ENCODE measurements around the gene ARHGAP18.

The ARHGAP18 gene

GRCh38 chr6:129691043-129691640, 18.8 kb downstream of the ARHGAP18 start:
- no peak for DNase-seq

DNA sequence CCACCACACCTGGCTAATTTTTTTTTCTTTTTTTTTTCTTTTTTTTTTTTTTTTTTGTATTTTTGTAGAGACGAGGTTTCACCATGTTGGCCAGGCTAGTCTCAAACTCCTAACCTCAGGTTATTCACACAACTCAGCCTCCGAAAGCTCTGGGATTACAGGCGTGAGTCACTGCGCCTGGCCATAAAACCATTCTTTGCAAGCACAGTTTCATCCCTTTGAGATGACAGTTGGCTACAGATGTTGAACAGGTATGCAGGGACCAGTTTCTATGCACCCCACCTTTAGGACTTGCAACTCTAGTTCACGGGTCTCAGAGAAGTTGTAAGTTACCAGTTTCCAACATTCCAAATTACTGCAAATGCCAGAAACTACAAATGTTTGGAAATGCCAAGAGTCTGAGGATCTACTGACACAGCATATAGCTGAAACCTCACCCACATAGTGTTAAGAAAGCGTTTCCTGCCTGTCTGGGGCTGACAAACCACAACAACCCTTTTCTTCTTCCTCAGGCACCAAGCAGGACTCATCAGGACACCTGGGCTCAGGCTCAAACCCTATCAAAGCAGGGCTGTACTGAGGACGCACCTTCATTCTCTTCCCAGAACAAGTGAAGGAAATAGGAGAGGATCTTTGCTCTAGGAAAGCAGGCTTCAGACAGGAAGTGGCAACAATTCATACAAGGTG, 22.9 kb downstream of the ARHGAP18 start:
- DNase-seq, result no peak

DNA sequence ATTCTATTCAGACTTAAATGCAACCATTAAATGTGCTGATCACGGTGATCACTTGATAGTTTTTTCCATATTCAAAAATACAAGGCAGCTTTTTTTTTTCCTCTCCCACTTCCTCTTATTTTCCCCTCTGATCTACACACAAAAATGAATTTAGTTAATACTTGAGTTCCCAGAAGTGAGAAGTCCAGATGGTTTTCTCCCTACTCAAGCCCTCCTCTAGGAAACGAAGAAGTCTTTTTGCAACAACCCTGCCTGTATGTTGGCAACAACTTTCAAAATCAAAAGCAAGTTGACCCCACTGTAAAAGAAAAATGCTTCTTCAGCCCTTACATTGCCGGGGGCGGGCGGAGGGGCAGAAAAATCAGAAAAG, 24.3 kb downstream of the ARHGAP18 start:
- DNase-seq, result no peak

- no peak for DNase-seq
Observed at GRCh38 chr6:129684903-129685661, 24.9 kb downstream of the ARHGAP18 start.

DNA sequence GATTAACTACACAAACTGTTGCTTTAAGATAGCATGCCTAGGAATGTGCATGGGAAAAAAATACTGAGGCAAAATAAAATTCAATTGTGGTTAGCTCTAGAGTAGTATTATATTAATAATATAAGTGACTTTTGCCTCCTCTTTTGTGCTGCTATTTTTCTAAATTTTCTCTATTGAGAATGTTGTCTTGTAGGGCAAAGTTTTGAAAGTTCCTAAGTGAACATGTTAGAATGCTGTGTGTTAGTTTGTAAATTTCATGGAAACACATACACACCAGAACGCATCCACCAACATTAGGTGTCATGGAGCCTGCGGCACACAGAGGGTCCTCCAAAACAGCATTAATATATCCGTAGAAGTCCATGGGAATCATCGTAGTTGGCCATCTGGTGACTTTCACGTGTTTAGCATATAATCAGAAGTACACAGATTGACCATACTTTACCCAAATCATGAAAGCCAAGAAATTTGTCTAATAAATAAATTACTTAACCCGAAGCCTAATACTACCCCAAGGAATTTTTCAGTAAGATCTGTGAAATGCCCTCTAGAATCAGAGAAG, 25.6 kb downstream of the ARHGAP18 start:
- DNase-seq, result no peak

DNA sequence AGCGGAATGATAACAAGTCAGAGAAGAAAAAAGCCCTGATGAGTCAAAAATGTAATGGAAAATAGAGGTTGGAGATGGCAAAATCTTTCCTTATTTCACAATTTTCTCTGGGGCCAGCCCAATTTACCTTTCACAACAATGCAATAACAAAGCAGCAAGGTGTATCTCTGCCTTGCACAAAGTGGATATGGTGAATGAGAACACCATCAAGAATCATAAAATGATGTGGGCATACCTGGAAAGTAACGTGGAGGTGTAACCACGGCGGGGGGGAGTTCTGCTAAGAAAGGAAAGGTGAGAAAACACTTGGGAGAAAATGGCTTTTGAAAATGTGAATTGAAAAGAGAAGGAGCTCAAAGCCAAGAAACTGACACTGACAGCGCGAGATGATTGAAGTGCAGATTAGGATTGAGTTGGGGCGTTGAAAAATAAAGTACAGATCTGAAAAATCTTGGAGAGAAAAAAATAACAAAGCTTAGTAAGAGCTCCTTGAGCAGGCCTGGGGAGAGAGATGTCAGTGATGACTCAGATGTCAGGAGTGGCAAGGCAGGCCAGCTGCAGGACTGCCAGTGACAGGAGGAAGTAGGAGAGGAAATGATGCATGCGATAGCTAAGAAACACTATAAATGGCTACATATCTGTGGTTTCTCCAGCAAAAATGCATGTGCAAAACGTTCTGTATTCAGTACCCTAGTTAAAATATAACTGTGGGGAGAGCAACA, 26.2 kb downstream of the ARHGAP18 start:
- DNase-seq, result peak in 2 of 4 experiments; percentile 18 to 23

DNA sequence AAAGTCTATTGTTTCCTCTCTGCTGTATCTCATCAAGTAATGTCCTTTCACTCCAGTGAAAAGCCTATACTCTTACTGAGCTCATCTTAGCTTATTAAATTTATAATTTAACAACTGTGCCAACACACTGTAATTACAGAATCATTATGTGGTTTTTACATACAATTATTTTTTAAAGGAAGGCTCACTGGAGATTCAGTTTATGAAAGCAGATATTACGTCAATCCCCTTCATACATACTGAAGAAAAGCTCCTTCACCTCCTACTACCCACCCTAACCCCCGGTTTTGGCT, 28.1 kb downstream of the ARHGAP18 start:
- no peak for DNase-seq

DNA sequence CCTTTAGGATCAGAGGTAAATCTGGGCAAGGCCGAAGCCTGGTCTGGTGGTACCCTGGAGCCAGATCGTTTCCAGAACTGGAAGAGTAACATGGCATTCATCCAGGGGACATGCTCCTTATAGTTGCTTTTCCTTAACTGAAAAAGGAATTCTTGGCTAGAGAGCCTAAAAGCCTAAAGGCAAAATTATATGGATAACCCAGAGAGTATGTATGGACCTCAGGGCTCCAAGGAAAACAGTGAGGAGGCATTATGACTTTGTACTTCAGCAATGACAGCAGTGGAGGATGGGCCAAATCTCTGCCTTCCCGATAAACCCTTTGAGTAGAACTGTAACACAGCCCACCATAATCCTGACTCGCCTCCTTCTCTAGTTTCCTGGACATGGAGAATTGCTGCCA, 29.3 kb downstream of the ARHGAP18 start:
- DNase-seq, result no peak

DNA sequence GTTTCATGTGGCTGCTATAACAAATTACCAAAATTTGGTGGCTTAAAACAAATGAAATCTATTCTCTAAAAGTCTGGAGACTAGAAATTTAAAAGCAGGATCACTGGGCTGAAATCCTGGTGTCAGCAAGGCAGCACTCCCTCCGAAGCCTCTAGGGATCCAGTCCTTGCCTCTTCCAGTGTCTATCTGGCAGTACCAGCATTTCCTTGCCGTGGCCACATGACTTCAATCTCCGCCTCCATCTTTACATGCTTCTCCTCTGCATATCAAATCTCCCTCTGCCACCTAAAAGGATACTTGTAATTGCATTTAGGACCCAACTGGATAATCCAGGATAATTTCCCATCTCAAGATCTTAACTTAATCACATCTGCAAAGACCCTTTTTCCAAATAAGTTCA, 30.2 kb downstream of the ARHGAP18 start:
- DNase-seq, result no peak

- DNase-seq, result no peak
Observed at GRCh38 chr6:129679275-129679674, 30.7 kb downstream of the ARHGAP18 start.

DNA sequence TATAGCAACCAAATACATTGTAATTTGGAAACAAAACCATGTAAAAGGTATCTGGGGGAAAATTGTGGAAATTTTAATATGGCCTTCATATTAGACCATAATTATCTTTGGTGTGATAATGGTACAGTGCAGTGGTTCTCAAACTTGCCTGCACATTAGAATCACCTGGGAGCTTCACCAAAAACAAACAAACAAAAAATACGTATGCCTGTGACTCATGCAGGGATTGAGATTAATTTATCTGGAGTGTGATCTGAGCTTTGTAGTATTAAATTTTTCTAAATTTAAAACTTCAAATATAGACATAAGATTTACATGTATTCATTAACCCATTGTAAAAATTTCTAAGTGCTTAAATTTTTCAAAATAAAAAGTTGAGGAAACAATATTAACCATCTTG, 31.5 kb downstream of the ARHGAP18 start:
- no peak for DNase-seq

DNA sequence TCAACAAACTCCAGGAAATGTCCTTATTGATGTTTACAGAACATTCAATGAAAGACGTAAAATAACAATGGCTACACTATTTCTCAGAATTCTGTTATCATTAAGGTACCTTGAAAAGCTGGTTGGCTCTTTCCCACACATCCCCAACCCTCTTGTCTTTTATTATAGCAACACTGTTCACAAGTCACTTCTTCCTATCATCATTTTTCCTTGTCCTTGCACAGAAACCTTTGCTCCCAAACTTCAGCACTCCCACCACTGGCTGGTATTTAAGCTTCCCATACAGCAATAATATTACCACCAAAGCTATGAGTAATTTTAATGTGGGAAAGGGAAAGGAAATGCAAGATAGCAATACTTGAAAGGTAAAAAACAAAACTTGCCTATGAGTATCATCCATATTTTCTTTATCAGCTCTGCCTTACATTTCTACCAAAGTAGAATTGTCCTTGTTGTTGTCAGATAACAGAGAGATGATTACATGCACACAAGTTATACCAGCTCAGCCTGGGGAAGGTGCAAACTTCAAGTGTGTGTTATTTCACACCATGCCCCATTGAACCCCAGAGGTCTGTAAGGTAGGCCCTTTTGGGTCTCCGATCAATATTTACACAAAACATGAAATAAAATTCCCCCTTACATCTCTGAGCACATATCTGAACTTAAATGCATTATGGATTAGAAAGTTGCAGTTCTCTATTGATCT, 32.2 kb downstream of the ARHGAP18 start:
- no peak for DNase-seq

DNA sequence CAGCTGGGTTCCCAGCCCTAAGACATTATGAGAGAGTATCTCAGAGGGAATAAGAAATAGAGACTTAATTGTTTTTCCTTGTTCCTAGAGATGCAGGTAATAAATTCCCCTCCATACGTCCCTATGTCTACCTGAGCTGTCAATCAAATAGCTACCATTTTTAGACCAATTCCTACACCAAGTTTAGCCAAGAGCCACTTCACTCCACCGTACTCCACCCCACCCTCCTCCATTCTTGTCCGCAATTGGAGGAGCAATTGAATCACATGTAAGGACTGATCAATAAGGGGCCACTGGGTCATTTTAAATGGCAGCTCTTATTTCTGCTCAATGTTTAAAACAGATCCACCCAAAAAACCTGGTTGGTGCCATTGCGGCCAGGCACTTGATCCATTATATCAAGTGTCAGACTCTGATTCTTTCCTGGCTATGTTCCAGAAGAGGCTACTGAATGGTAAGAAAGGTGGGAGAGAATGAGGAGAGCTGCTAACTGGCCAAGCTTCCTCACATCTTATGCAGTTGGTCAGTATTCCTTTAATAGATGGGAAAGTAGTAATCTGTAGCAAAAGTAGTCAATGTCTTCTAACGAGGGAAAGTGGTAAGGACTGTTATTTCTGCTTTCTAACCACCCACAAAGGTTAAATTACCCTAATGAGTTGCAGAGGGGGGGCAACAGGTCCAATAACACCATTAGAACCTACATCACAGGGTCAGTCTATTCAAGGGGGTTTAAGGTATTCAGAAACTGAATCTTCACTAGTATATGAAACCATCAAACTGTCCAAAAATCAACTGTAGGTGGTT, 34.1 kb downstream of the ARHGAP18 start:
- DNase-seq, result no peak

GRCh38 chr6:129673748-129674147, 36.2 kb downstream of the ARHGAP18 start:
- DNase-seq, result no peak

DNA sequence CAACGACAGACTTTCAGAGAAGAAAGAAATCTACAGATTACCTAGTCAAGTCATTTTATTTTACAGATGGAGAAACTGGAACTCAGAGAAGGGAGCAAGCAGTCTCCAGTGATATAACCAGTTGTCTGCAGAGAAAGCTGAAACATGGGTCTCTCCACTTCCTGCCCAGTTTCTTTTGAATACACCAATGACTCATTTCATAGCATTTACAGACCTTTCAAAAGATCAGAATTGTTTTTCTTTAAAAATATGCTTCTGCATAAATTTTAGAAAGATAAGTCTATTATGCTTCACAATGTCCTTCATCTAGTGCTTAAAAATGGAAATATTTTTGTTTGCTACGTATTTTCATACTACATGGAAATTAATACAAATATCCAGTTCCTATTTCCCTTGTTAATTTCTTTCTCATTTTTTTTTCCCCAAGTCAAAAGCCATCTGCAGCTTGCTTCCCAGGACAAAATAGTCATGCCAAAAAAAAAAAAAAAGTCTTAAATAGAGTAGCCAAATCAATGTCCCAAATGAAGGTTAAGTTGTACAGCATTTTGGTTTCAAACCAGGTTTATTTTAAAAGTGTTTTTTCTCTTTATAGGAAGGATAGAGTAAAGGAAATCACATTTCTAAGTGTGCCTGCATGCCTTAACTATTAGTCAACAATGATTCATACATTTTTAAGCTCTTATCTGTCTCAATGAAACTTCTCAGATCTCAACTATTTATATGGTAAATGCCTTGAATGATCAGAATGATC, 36.9 kb downstream of the ARHGAP18 start:
- DNase-seq, result no peak

- DNase-seq, result no peak
Observed at GRCh38 chr6:129672341-129672682, 37.7 kb downstream of the ARHGAP18 start.

GRCh38 chr6:129671442-129672340, 38.3 kb downstream of the ARHGAP18 start:
- DNase-seq, result peak in 2 of 4 experiments; percentile 3 to 14

DNA sequence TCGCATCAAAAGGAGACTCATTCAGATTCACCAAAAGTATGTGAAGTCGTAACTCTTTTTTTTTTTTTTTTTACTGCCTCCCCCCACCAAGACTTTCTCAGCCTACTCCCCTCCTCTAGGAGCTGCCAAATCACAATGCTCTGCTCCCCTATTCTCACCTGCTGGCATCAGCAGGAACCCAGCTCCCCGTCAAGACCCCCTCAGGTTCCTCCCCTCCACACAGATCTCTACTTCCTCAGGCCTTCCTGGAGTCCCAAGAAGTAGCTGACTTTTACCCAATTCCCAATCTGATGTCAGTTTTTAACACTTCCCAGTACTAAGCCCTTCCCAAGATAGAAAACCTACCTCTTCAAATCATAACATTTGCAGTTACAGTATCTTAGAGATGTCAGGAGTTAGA, 39.3 kb downstream of the ARHGAP18 start:
- DNase-seq, result no peak

DNA sequence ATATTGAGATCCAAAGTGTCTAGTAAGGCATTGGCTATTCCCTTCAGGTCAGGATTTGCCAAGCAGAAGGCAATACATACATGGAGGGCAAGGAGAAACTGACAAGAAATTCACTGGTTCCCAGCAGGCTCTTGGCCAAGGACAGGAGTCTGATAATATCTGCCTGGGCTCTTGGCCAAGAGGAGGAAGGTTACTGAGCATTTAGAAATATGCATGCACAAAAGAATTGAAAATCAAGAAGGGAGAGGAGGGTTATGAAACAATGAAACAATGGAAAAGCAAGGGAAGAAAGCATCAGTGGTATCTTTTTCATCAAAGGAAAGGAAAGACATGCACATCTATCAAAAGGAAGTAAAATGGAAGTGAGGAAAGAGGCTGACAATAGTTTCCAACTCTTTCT, 42.4 kb downstream of the ARHGAP18 start:
- no peak for DNase-seq

DNA sequence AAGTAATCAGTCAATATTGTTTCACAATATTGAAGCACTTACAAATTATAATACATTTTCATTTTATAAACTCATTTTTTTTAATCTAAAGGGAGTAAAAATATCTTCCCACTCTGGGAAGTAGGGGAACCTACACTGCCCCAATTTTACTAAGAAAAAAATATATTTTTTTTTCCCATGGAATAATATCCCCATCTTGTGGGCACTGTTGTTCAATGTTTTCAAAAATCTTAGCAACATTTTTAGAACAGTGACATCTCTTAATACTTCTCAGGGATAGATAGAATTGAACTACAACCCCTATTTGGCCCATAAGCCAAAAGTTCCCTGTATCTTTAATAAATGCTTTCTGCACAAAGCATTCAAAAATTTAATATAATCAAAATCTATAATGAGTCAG, 42.9 kb downstream of the ARHGAP18 start:
- DNase-seq, result no peak
